ENCODE data around the gene TMPRSS6.

DNA sequence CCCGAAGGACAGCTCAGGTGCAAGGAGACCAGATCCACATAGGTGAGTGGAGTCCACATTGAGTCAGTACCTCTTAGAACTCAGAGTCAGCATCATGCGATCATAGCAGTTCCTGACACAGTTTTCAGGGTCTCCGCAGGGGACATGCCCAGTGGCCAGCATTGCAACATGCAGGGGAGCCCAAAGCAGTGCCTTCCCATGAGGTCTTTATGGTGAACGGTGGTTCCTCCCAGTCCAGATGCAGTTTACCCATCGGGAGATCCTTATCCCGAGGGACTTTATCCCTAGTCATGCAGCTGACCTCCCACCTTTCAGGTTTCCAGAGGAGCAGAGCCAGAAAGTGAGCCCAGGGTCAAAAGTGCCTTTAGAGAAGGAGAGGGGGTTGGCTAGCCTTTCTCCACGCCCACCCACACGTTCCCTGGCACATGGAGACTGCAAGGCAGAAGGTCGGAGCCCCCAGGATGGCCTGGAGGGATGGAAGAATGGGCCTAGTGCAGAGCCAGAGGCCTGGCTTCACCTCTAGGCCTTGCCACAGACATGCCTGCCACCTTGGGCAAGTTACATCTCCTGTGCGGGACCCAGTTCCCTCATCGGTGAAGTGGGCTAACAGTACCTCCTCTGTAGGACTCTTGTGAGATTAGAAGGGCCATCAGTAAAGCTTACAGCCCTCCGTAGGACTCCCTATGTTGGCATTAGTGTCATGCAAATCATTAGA lies 51.6 kb downstream of the TMPRSS6 start:
- TF ChIP-seq, protein P1, sequence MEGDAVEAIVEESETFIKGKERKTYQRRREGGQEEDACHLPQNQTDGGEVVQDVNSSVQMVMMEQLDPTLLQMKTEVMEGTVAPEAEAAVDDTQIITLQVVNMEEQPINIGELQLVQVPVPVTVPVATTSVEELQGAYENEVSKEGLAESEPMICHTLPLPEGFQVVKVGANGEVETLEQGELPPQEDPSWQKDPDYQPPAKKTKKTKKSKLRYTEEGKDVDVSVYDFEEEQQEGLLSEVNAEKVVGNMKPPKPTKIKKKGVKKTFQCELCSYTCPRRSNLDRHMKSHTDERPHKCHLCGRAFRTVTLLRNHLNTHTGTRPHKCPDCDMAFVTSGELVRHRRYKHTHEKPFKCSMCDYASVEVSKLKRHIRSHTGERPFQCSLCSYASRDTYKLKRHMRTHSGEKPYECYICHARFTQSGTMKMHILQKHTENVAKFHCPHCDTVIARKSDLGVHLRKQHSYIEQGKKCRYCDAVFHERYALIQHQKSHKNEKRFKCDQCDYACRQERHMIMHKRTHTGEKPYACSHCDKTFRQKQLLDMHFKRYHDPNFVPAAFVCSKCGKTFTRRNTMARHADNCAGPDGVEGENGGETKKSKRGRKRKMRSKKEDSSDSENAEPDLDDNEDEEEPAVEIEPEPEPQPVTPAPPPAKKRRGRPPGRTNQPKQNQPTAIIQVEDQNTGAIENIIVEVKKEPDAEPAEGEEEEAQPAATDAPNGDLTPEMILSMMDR (IDR thresholded peaks at IDR 0.05), result no peak
- no peak for TF ChIP-seq POLR2A (IDR thresholded peaks at IDR 0.05)

Data from Peyer's patch (tissue), 4 donors.